ENCODE results near the gene MIR17HG.
A peak's percentile ranks its signal among the peaks of the same experiment; 100 is the strongest.

Gene MIR17HG

GRCh38 chr13:91368676-91369440 is 21.4 kb downstream of the MIR17HG start:
- DNase-seq (ENCODE audit: low spot score) = no peak

- peak; percentile 7 for DNase-seq (ENCODE audit: low spot score)
Observed at GRCh38 chr13:91369441-91369831, 21.9 kb downstream of the MIR17HG start.

GRCh38 chr13:91370501-91370900 is 23.0 kb downstream of the MIR17HG start:
- DNase-seq (ENCODE audit: low spot score) = no peak

- no peak for DNase-seq (ENCODE audit: low spot score)
Observed at GRCh38 chr13:91372911-91373310, 25.4 kb downstream of the MIR17HG start.

- DNase-seq (ENCODE audit: low spot score) = peak; percentile 19
Observed at GRCh38 chr13:91375116-91375729, 27.7 kb downstream of the MIR17HG start.

GRCh38 chr13:91381371-91381770 is 33.9 kb downstream of the MIR17HG start:
- no peak for DNase-seq (ENCODE audit: low spot score)

- DNase-seq (ENCODE audit: low spot score) = no peak
Observed at GRCh38 chr13:91383836-91384235, 36.3 kb downstream of the MIR17HG start.

- DNase-seq (ENCODE audit: low spot score) = no peak
Observed at GRCh38 chr13:91384896-91385295, 37.4 kb downstream of the MIR17HG start.

- no peak for DNase-seq (ENCODE audit: low spot score)
Observed at GRCh38 chr13:91389186-91389585, 41.7 kb downstream of the MIR17HG start.

GRCh38 chr13:91397595-91397994 is 50.1 kb downstream of the MIR17HG start:
- no peak for DNase-seq (ENCODE audit: low spot score)

GRCh38 chr13:91398413-91399188 is 51.1 kb downstream of the MIR17HG start, which contains the start of gene GPC5:
Gene GPC5, plus strand, starts transcription at chr13:91398621.
- DNase-seq (ENCODE audit: low spot score) = peak; percentile 93

- no peak for DNase-seq (ENCODE audit: low spot score)
Observed at GRCh38 chr13:91399189-91400062, 51.9 kb downstream of the MIR17HG start.

- no peak for DNase-seq (ENCODE audit: low spot score)
Observed at GRCh38 chr13:91400063-91400399, 52.5 kb downstream of the MIR17HG start.

GRCh38 chr13:91400671-91401070 is 53.2 kb downstream of the MIR17HG start:
- DNase-seq (ENCODE audit: low spot score) = no peak

GRCh38 chr13:91401920-91402319 is 54.4 kb downstream of the MIR17HG start:
- no peak for DNase-seq (ENCODE audit: low spot score)
